WI38 (cell line): ENCODE data around the gene FADS2.

Experiments used
- H3K4me3 ChIP-seq: 2 replicates; pipeline ENCODE4 v1.5.1; 2011; ENCODE audit warnings: low read depth, mild to moderate bottlenecking, control low read depth, low read length
- CTCF ChIP-seq: IDR thresholded peaks from 2 replicates; pipeline ENCODE4 v1.5.1; 2012; ENCODE audit warnings: low read depth, mild to moderate bottlenecking, control low read depth, low read length

The FADS2 gene

GRCh38 chr11:61855939-61856680 is 28.0 kb downstream of the FADS2 start:
- no peak for TF ChIP-seq CTCF
- H3K4me3 ChIP-seq = no peak overlapping the region

DNA sequence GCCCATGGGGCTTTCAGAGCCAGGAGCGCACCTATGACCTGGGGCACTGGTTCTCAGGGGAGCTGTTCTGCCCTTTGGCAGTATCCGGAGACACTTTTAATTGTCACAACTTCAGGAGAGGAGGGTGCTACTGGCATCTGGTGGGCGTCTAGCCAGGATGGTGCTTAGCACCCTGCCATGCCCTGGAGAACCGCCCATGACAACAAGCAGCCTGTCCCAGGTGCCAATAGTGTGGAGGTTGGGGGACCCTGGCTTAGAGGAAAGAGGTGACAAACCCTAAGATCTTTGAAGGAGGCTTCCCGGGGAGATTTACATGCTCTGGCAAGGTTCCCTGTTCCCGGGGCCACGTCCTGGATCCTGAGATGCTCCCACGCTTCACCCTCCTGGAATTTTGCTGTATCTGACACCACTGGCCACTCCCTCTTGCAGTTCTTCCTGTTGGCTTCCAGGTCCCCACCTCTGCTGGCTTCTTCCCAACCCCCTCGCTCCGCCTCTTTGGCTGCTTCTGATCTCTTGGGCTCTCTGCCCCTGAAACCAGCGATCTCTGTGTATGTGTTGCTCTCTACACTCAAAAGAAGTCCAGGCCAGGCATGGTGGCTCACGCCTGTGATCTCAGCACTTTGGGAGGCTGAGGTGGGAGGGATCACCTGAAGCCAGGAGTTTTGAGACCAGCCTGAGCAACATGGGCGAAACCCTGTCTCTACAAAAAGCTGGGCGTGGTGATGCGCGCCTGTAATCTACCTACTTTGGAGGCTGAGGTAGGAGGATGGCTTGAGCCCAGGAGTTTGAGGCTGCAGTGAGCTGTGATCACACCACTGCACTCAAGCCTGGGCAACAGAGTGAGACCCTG is 32.2 kb downstream of the FADS2 start:
- TF ChIP-seq CTCF = no peak
- H3K4me3 ChIP-seq = no peak overlapping the region

DNA sequence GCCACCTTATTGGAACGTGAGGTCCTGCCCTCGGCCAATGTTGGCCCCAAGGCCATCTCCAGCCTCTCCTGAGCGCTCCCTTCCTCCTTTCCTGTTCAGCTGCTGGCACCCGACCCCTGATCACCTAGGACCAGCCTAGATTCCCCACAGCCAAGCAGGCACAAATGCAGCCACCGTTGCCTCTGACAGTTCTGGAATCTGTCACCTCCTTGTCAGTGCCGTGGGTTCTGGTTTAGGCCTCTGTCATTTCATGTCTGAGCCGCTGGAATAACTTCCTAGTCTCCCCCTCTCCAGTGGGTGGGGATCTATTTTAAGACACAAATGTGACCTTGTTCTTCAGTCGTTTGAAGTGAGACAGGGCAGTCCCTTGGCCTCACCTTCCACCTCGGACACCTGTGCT is 33.5 kb downstream of the FADS2 start:
- no peak for TF ChIP-seq CTCF

DNA sequence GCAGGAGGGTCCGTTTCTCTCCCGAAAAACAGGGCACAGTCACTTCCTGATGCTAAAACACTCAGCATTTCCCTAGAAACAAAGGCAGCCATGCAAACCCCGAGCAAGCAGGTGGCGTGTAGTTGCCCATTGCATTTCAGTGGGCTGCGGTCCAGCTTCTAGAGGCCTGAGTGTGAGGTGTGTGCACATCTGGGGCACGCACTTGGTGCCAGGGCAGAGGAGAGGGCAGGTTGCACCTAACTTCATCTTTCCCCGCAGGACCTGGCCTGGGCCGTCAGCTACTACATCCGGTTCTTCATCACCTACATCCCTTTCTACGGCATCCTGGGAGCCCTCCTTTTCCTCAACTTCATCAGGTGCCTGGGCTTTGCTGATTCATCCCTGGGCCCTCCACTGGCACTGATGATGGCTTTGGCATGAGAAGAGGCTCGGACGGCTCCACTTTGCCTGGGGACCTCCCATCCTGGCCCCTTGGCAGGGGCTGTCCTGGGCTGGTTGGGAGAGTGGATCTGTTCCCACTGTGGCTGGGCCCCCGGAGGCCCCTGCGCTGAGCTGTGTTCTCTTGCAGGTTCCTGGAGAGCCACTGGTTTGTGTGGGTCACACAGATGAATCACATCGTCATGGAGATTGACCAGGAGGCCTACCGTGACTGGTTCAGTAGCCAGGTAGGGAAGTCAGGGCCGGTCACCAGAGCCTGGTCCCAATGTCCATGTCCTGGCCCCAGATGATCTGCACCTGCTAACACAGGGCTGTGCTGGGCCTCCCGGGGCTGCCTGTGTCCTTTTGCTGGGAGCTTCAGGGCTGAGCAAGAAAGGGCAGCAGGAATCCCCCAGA is 34.8 kb downstream of the FADS2 start:
- no peak for TF ChIP-seq CTCF
- H3K4me3 ChIP-seq = no peak overlapping the region

More for the DNA sequence above, 33.5 kb downstream of the FADS2 start:
- no peak overlapping the region for H3K4me3 ChIP-seq

DNA sequence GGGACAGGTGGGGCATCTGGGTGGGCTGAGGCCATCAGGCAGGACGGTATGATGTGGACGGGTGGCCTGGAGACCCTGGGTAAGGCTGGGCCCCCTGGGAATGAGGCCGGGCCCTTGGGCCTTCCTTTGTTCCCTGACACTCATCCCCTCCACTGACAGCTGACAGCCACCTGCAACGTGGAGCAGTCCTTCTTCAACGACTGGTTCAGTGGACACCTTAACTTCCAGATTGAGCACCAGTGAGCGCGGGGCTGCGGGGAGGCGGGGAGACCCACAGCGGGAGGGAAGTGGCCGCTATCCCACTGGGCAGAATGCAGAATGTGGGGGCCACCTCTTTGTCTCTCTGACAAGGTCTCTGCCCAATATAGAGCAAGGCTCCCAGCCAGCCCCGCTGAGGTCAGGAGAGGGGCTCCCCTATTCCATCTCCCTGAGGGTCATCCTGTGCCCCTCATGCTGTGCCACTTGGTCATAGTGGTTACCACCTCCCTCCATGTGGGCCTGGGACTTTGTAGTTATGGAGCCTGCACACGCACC is 35.5 kb downstream of the FADS2 start:
- no peak overlapping the region for H3K4me3 ChIP-seq
- no peak for TF ChIP-seq CTCF

- no peak for TF ChIP-seq CTCF
- H3K4me3 ChIP-seq = no peak overlapping the region
Observed at GRCh38 chr11:61864814-61865775, 37.0 kb downstream of the FADS2 start.
